ENCODE data around the gene SNX3. TPM values are rescaled to one million over a fixed set of nuclear protein-coding genes. Genes with fewer than 3 reads are reported as not detected.
"Not testable (repeated sequence)": the region's sequence is repeated elsewhere in the genome, so short reads cannot be mapped to it uniquely, and the experiment has no call there.

SNX3 gene
- total RNA-seq, 6 donors from 2014 or later: 46.1 to 173 (median 109) TPM

- Histone ChIP-seq H3K4me1 (peaks cover 3 to 15% (median 11%) of the 10 kb centered on the region in 4 donors), H3K27me3 (no peaks in the 10 kb centered on the region), H3K36me3 (no peaks in the 10 kb centered on the region), H3K27ac (peak overlapping the region; percentile 93 to 98 (median 95)), H3K4me3 (peak overlapping the region; percentile 46 to 73 (median 70)), H3K9me3 (no peaks in the 10 kb centered on the region)
- DNase-seq: no peak
- no peak for TF ChIP-seq POLR2AphosphoS5 (IDR thresholded peaks at IDR 0.05)
- 53 to 62% methylated on average over 7 of the region's 7 CpGs for WGBS, 2 donors
- ATAC-seq (ENCODE audit: low FRiP score in 2 of 2): no peak
Observed at GRCh38 chr6:108295676-108296075, 34.8 kb upstream of the SNX3 start.

DNA sequence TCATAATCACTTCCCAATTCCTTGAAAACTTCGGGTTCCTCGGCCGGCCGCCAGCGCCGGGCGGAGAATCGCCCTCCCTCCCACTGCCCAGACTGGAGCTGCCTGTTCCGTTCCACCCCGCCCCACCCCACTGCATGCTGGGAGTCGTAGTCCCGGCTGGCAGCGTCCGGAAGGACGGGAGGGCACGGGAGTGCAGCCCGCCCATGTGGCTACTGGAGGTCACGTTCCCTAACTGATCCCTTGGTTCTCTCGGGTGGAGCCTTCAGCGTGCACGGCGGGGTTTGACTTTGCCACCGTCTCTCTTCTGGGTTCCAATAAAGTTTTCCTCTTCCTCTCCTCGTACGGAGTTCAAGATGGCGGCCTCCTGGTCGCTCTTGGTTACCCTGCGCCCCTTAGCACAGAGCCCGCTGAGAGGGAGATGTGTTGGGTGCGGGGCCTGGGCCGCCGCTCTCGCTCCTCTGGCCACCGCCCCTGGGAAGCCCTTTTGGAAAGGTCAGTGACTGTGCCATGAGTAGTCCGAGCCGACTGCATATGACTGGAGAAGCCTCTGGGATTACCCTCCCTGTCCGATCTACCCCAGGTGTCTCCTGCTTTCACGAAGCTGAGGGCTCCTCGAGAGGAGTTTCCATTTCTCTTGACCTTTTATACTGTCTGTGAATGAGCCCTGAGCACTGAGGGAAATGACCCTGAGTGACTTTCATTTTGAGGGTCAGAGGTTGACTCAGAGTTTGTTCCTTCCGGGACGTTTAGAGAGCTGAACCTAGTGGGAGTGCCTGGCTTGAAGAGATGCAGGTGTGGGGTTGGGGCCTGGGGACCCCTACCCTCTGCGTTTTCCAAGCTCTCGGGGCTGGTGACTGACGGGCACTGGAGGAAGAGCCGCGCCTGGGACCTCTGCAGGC is 34.1 kb upstream of the SNX3 start, which contains the start of gene AFG1L:
TSS of gene AFG1L (plus strand) at position 328 of the 899 bp plus-strand sequence. CDS start at position 354, 26 bp downstream.
- H3K36me3 ChIP-seq: no peaks in the 10 kb centered on the region
- WGBS, 2 donors: 1 to 3% methylated on average over 30 to 46 of the region's 46 CpGs

GRCh38 chr6:108294297-108294726 is 33.5 kb upstream of the SNX3 start:
- Histone ChIP-seq H3K4me3 (peak overlapping the region; percentile 46 to 73 (median 70)), H3K36me3 (no peaks in the 10 kb centered on the region), H3K27ac (peak overlapping the region; percentile 93 to 98 (median 95)), H3K9me3 (no peaks in the 10 kb centered on the region), H3K4me1 (peaks cover 3 to 15% (median 11%) of the 10 kb centered on the region in 4 donors), H3K27me3 (no peaks in the 10 kb centered on the region)
- WGBS, 2 donors: 27 to 29% methylated on average over 16 of the region's 16 CpGs
- no peak for TF ChIP-seq POLR2A (IDR thresholded peaks at IDR 0.05)
- TF ChIP-seq EP300 (IDR thresholded peaks at IDR 0.05): no peak
- TF ChIP-seq CTCF (IDR thresholded peaks at IDR 0.05): no peak
- TF ChIP-seq POLR2AphosphoS5 (IDR thresholded peaks at IDR 0.05): no peak
- peak in 1 of 2 donors; percentile 63 for ATAC-seq (ENCODE audit: low FRiP score in 2 of 2)
- no peak for DNase-seq

More for the DNA sequence above, 34.1 kb upstream of the SNX3 start, which contains the start of gene AFG1L:
- DNase-seq (peak; percentile 97 to 98), ATAC-seq (ENCODE audit: low FRiP score in 2 of 2) (peak; percentile 99)
- H3K4me3 ChIP-seq: peak within 1 kb of the TSS; percentile 46 to 73 (median 70)
- H3K27ac ChIP-seq: peak within 1 kb of the TSS; percentile 93 to 98 (median 95)
- TF ChIP-seq POLR2AphosphoS5 (IDR thresholded peaks at IDR 0.05): peak; percentile 86 to 92
- no peak for TF ChIP-seq CTCF (IDR thresholded peaks at IDR 0.05)
- TF ChIP-seq EP300 (IDR thresholded peaks at IDR 0.05): peak in 1 of 4 donors; percentile 58
- TF ChIP-seq POLR2A (IDR thresholded peaks at IDR 0.05): peak in 2 of 4 donors; percentile 31 to 86
- no peaks in the 10 kb centered on the region for H3K27me3 ChIP-seq
- H3K9me3 ChIP-seq: no peaks in the 10 kb centered on the region
- H3K4me1 ChIP-seq: peaks cover 3 to 15% (median 11%) of the 10 kb centered on the region in 4 donors

GRCh38 chr6:108293527-108294296 is 32.9 kb upstream of the SNX3 start:
- Histone ChIP-seq H3K9me3 (no peaks in the 10 kb centered on the region), H3K4me1 (peaks cover 3 to 15% (median 11%) of the 10 kb centered on the region in 4 donors), H3K4me3 (peak overlapping the region in 3 of 4 donors; percentile 67 to 73 (median 73)), H3K27ac (peak overlapping the region; percentile 93 to 98 (median 95)), H3K27me3 (no peaks in the 10 kb centered on the region), H3K36me3 (no peaks in the 10 kb centered on the region)
- WGBS, 2 donors: 90 to 91% methylated on average over 19 of the region's 19 CpGs
- ATAC-seq (ENCODE audit: low FRiP score in 2 of 2): no peak
- TF ChIP-seq EP300 (IDR thresholded peaks at IDR 0.05) (no peak), POLR2AphosphoS5 (IDR thresholded peaks at IDR 0.05) (no peak), CTCF (IDR thresholded peaks at IDR 0.05) (no peak), POLR2A (IDR thresholded peaks at IDR 0.05) (no peak)
- DNase-seq: no peak

- not testable (repeated sequence) for DNase-seq; H3K27ac ChIP-seq; ATAC-seq (ENCODE audit: low FRiP score in 2 of 2); H3K27me3 ChIP-seq; H3K4me3 ChIP-seq; H3K36me3 ChIP-seq; H3K9me3 ChIP-seq
- H3K4me1 ChIP-seq: peaks cover 3 to 15% (median 11%) of the 10 kb centered on the region in 4 donors
- 80 to 82% methylated on average over 3 of the region's 3 CpGs for WGBS, 2 donors
Observed at GRCh38 chr6:108292561-108292960, 31.7 kb upstream of the SNX3 start.
